OCI-LY3 (cell line): Measurements from ENCODE around the gene KCNC4.

ENCODE experiments used
- CTCF ChIP-seq: fragments of 200-600, 300-600 bp; sonication (generic); IDR thresholded peaks from 2 replicates; pipeline ENCODE4 v1.5.1; 2014; ENCODE audit warnings: antibody characterized with exemption, low read length, low read depth
- EZH2phosphoT487 ChIP-seq: fragments of 200-600 bp; shearing (Covaris generic); IDR thresholded peaks from 2 replicates; pipeline ENCODE4 v1.6.1; 2018; ENCODE audit warnings: antibody characterized with exemption, mixed run types, low read depth

- TF ChIP-seq CTCF (no peak), EZH2phosphoT487 (no peak)
These were observed 14.9 kb upstream of the KCNC4 start for GRCh38 chr1:110195196-110195595.
